DND-41 (cell line): ENCODE data around the gene MPC1.

Source experiments
- ATAC-seq: fragments of 200-7000 bp; cut with Tn5 transposase; 3 replicates; pipeline ENCODE4 v1.9.1; 2021; ENCODE audit warnings: low read depth; ENCODE audit not compliant: insufficient read depth
- DNase-seq: peaks from one replicate; pipeline ENCODE4 v3.0.0-alpha.2; 2020
- H2AFZ ChIP-seq: 2 replicates; pipeline ENCODE4 v1.6.0; 2012; ENCODE audit warnings: low read depth, low read length
- H3K27ac ChIP-seq: 2 replicates; pipeline ENCODE4 v1.5.1; 2012; ENCODE audit warnings: low read length, inconsistent platforms
- H3K27me3 ChIP-seq: fragments of 200-600 bp; sonication (generic); 2 replicates; pipeline ENCODE4 v1.6.0; 2012; ENCODE audit warnings: low read length, mild to moderate bottlenecking, inconsistent platforms; ENCODE audit not compliant: insufficient read depth, poor library complexity
- H3K36me3 ChIP-seq: 2 replicates; pipeline ENCODE4 v1.5.1; 2012; ENCODE audit warnings: low read length, inconsistent platforms; ENCODE audit not compliant: insufficient read depth
- H3K4me1 ChIP-seq: 2 replicates; pipeline ENCODE4 v1.5.1; 2012; ENCODE audit warnings: mild to moderate bottlenecking, low read length; ENCODE audit not compliant: insufficient read depth
- H3K4me2 ChIP-seq: 2 replicates; pipeline ENCODE4 v1.6.0; 2012; ENCODE audit warnings: mild to moderate bottlenecking, moderate library complexity, low read length, inconsistent platforms; ENCODE audit not compliant: insufficient read depth
- H3K4me3 ChIP-seq, 2 experiments: fragments of 200-600 bp in 1 of 2; shearing (Covaris generic) in 1 of 2; 2 replicates each; pipeline ENCODE4 v1.5.1; 2012 to 2016; ENCODE audit warnings: inconsistent platforms in 2 of 2, low read length in 2 of 2, mild to moderate bottlenecking in 2 of 2, low read depth in 1 of 2, moderate library complexity in 1 of 2
- H3K79me2 ChIP-seq: 2 replicates; pipeline ENCODE4 v1.6.0; 2012; ENCODE audit warnings: low read length, inconsistent platforms; ENCODE audit not compliant: insufficient read depth
- H3K9ac ChIP-seq: 2 replicates; pipeline ENCODE4 v1.6.0; 2012; ENCODE audit warnings: low read depth, mild to moderate bottlenecking, inconsistent platforms, low read length, moderate library complexity
- H3K9me3 ChIP-seq: 2 replicates; pipeline ENCODE4 v1.5.1; 2012; ENCODE audit warnings: low read length, moderate library complexity, mild to moderate bottlenecking, inconsistent platforms; ENCODE audit not compliant: insufficient read depth, severe bottlenecking
- H4K20me1 ChIP-seq: 2 replicates; pipeline ENCODE4 v1.6.0; 2012; ENCODE audit warnings: low read length; ENCODE audit not compliant: insufficient read depth
- CTCF ChIP-seq: IDR thresholded peaks from 2 replicates; pipeline ENCODE4 v1.5.1; 2012; ENCODE audit warnings: borderline replicate concordance, low read length, moderate library complexity, mild to moderate bottlenecking; ENCODE audit not compliant: poor library complexity, severe bottlenecking; ENCODE audit errors: extremely low read depth
- EZH2 ChIP-seq: IDR thresholded peaks from 3 replicates; pipeline ENCODE4 v1.6.1; 2012; ENCODE audit warnings: borderline replicate concordance, low read depth, mild to moderate bottlenecking, moderate library complexity, low read length, inconsistent platforms; ENCODE audit not compliant: severe bottlenecking

MPC1 gene

GRCh38 chr6:166354143-166354542 lies 28.6 kb downstream of the MPC1 start:
- TF ChIP-seq CTCF = no peak
- no peak for TF ChIP-seq EZH2
- Histone ChIP-seq H3K9ac (no peak overlapping the region), H3K79me2 (no peaks in the 10 kb centered on the region), H3K27ac (no peak overlapping the region), H3K4me3 (no peak overlapping the region), H3K4me2 (no peak overlapping the region), H3K27me3 (peaks cover 4% of the 10 kb centered on the region), H3K9me3 (no peaks in the 10 kb centered on the region), H4K20me1 (no peaks in the 10 kb centered on the region), H3K36me3 (no peaks in the 10 kb centered on the region), H2AFZ (no peak overlapping the region), H3K4me1 (no peaks in the 10 kb centered on the region)
- ATAC-seq (no peak), DNase-seq (no peak)

- TF ChIP-seq EZH2 (no peak), CTCF (no peak)
- no peaks in the 10 kb centered on the region for H3K36me3 ChIP-seq
- ATAC-seq = no peak
Observed at GRCh38 chr6:166353507-166353906, 29.2 kb downstream of the MPC1 start.

GRCh38 chr6:166352923-166353322 lies 29.8 kb downstream of the MPC1 start:
- Histone ChIP-seq H2AFZ (no peak overlapping the region), H3K4me1 (no peaks in the 10 kb centered on the region), H3K27me3 (peaks cover 4% of the 10 kb centered on the region), H3K4me2 (no peak overlapping the region), H3K9me3 (no peaks in the 10 kb centered on the region), H3K4me3 (no peak overlapping the region), H3K27ac (no peak overlapping the region), H3K79me2 (no peaks in the 10 kb centered on the region), H4K20me1 (no peaks in the 10 kb centered on the region), H3K36me3 (no peaks in the 10 kb centered on the region), H3K9ac (no peak overlapping the region)
- no peak for TF ChIP-seq CTCF
- no peak for TF ChIP-seq EZH2
- ATAC-seq = no peak
- DNase-seq = no peak

More at GRCh38 chr6:166353507-166353906, 29.2 kb downstream of the MPC1 start:
- no peak for DNase-seq
- H3K4me2 ChIP-seq = no peak overlapping the region
- no peak overlapping the region for H3K9ac ChIP-seq
- H3K9me3 ChIP-seq = no peaks in the 10 kb centered on the region
- H3K27me3 ChIP-seq = peaks cover 4% of the 10 kb centered on the region
- no peaks in the 10 kb centered on the region for H4K20me1 ChIP-seq
- no peak overlapping the region for H2AFZ ChIP-seq
- no peaks in the 10 kb centered on the region for H3K79me2 ChIP-seq
- H3K27ac ChIP-seq = no peak overlapping the region
- H3K4me1 ChIP-seq = no peaks in the 10 kb centered on the region
- H3K4me3 ChIP-seq = no peak overlapping the region

- H3K4me2 ChIP-seq = no peak overlapping the region
- no peaks in the 10 kb centered on the region for H4K20me1 ChIP-seq
- no peak for TF ChIP-seq EZH2
- TF ChIP-seq CTCF = no peak
- no peaks in the 10 kb centered on the region for H3K36me3 ChIP-seq
- no peak overlapping the region for H2AFZ ChIP-seq
- no peak for ATAC-seq
- no peak for DNase-seq
- H3K79me2 ChIP-seq = no peaks in the 10 kb centered on the region
- no peak overlapping the region for H3K9ac ChIP-seq
- H3K4me3 ChIP-seq = no peak overlapping the region
- peaks cover 4% of the 10 kb centered on the region for H3K27me3 ChIP-seq
- no peaks in the 10 kb centered on the region for H3K4me1 ChIP-seq
- H3K9me3 ChIP-seq = no peaks in the 10 kb centered on the region
- no peak overlapping the region for H3K27ac ChIP-seq
Observed at GRCh38 chr6:166351715-166352285, 30.9 kb downstream of the MPC1 start.
